ENCODE data around the gene RNASE13. TPM values are rescaled to one million over a fixed set of nuclear protein-coding genes. Genes with fewer than 3 reads are reported as not detected.

The RNASE13 gene
- polyA plus RNA-seq, 1 of the 3 experiments (the other 2 are of a cell fraction) = not detected

DNA sequence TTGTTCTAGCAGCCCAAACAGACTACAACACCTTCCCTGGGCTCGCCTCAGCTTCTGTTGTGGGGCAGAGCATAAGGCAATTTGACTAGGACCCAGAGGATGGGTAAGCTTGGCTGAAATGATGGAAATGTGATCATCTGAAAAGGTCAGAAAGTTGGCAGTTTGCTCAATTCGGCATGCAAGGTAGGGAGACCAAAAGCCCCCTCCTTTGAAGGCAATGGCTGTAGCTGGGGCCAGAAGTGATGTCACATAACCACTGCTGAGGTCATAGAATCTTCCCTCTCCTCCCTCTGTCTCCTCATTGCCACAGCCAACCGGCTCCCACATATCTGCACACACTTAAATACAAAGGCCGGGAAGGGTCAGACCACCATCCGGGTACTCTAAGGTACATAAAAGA, 4.7 kb downstream of the RNASE13 start, which contains the start of gene TPPP2:
TPPP2 (plus strand) TSS at position 301 of the 400 bp plus-strand sequence. CDS start 365 bp downstream, outside the sequence.
- 70% methylated on average over 5 of the region's 5 CpGs for WGBS (ENCODE audit: low lambda C conversion rate)
- CTCF ChIA-PET = interaction anchor here (0.7 to 4.9 kb wide), 6 partner anchors 10 to 63 kb away, joined by 3 to 43 read pairs (median 4); no protein-coding TSS in a partner anchor
- DNase-seq = no peak

DNA sequence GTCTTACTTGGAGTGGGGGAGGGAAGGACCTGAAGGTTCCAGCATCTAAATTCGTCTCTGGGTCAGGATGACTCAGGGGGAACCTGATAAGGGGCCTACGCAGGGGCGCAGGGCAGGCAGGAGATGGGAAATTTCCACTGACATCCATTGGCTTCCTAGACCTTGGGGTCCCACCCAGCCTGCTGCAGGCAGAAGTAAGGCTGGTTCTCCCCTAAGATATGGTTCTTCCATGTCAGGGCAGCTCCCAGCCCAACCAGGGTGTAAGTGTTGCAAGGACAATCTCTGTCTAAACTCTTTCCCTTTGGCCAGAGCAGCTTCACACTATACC, 7.7 kb downstream of the RNASE13 start:
- Histone ChIP-seq H3K4me3 (ENCODE audit: low read depth in 2 of 2, low read length in 1 of 2) (no peak overlapping the region), H3K9me3 (no peaks in the 10 kb centered on the region), H3K9ac (no peak overlapping the region), H3F3A (replicated peaks; ENCODE audit: insufficient read depth) (no peaks in the 10 kb centered on the region), H3K27me3 (ENCODE audit: insufficient read depth) (peaks cover 24% of the 10 kb centered on the region; the same call in 1 of the 2 replicates), H3K79me2 (ENCODE audit: insufficient read depth) (no peaks in the 10 kb centered on the region), H3K4me2 (no peak overlapping the region), H3K4me1 (ENCODE audit: control insufficient read depth in 1 of 2, insufficient read depth in 2 of 2, low read depth in 1 of 2, low read length in 1 of 2) (peaks cover 0 to 10% of the 10 kb centered on the region in 2 experiments; a peak in 1 of 4 replicates), H4K20me1 (ENCODE audit: insufficient read depth) (no peaks in the 10 kb centered on the region), H3K36me3 (replicated peaks in 1 of 2; ENCODE audit: control insufficient read depth in 1 of 2, insufficient read depth in 2 of 2, low read length in 1 of 2) (no peaks in the 10 kb centered on the region), H3K27ac (ENCODE audit: low read depth in 2 of 2, low read length in 1 of 2) (no peak overlapping the region), H2AFZ (ENCODE audit: low read depth) (no peak overlapping the region), H3K9me2 (no peaks in the 10 kb centered on the region)
- POLR2A ChIA-PET = no interaction called here
- CTCF ChIA-PET = interaction anchor here (1.1 to 4.9 kb wide), 6 partner anchors 12 to 487 kb away, joined by 4 to 43 read pairs (median 6); no protein-coding TSS in a partner anchor
- no peak for DNase-seq
- TF ChIP-seq YY1 (IDR thresholded peaks at IDR 0.05; ENCODE audit: low read depth) (no peak), FOSL2 (IDR thresholded peaks at IDR 0.05; ENCODE audit: borderline replicate concordance, low read depth) (no peak), NFIC (IDR thresholded peaks at IDR 0.05; ENCODE audit: borderline replicate concordance) (no peak)
- TF ChIP-seq, protein P1, sequence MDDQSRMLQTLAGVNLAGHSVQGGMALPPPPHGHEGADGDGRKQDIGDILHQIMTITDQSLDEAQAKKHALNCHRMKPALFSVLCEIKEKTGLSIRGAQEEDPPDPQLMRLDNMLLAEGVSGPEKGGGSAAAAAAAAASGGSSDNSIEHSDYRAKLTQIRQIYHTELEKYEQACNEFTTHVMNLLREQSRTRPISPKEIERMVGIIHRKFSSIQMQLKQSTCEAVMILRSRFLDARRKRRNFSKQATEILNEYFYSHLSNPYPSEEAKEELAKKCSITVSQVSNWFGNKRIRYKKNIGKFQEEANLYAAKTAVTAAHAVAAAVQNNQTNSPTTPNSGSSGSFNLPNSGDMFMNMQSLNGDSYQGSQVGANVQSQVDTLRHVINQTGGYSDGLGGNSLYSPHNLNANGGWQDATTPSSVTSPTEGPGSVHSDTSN (IDR thresholded peaks at IDR 0.05) = no peak
- TF ChIP-seq, protein P2, sequence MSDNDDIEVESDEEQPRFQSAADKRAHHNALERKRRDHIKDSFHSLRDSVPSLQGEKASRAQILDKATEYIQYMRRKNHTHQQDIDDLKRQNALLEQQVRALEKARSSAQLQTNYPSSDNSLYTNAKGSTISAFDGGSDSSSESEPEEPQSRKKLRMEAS (IDR thresholded peaks at IDR 0.05; ENCODE audit: low read depth) = no peak
- WGBS (ENCODE audit: low lambda C conversion rate) = 61% methylated on average over 3 of the region's 3 CpGs

More for the DNA sequence above, 4.7 kb downstream of the RNASE13 start, which contains the start of gene TPPP2:
- no peak for TF ChIP-seq NRF1 (IDR thresholded peaks at IDR 0.05; ENCODE audit: low read depth, low read length)
- no peak for TF ChIP-seq POLR2AphosphoS5 (IDR thresholded peaks at IDR 0.05; ENCODE audit: low read depth, low read length)
- TF ChIP-seq CHD2 (IDR thresholded peaks at IDR 0.05; ENCODE audit: low read length, partially characterized antibody) = no peak
- TF ChIP-seq, protein P2 (IDR thresholded peaks at IDR 0.05; ENCODE audit: low read depth) = no peak
- TF ChIP-seq SMC3 (IDR thresholded peaks at IDR 0.05; ENCODE audit: low read depth, low read length) = no peak
- Histone ChIP-seq H3K9me2 (no peaks in the 10 kb centered on the region), H3K9ac (no peak within 1 kb of the TSS), H3K4me1 (ENCODE audit: control insufficient read depth in 1 of 2, insufficient read depth in 2 of 2, low read depth in 1 of 2, low read length in 1 of 2) (peaks cover 0 to 3% of the 10 kb centered on the region in 2 experiments; a peak in 1 of 4 replicates), H3K79me2 (ENCODE audit: insufficient read depth) (no peaks in the 10 kb centered on the region), H3F3A (replicated peaks; ENCODE audit: insufficient read depth) (no peaks in the 10 kb centered on the region), H3K4me3 (ENCODE audit: low read depth in 2 of 2, low read length in 1 of 2) (no peak within 1 kb of the TSS), H2AFZ (ENCODE audit: low read depth) (no peak within 1 kb of the TSS), H3K36me3 (replicated peaks in 1 of 2; ENCODE audit: control insufficient read depth in 1 of 2, insufficient read depth in 2 of 2, low read length in 1 of 2) (no peaks in the 10 kb centered on the region), H3K4me2 (no peak within 1 kb of the TSS), H3K27me3 (ENCODE audit: insufficient read depth) (peaks cover 42% of the 10 kb centered on the region; the same call in 1 of the 2 replicates), H3K9me3 (no peaks in the 10 kb centered on the region), H3K27ac (ENCODE audit: low read depth in 2 of 2, low read length in 1 of 2) (no peak within 1 kb of the TSS), H4K20me1 (ENCODE audit: insufficient read depth) (no peaks in the 10 kb centered on the region)
- POLR2A ChIA-PET = no interaction called here
